Panc1 (cell line): ENCODE results near the gene RING1. TPM values are rescaled to one million over a fixed set of nuclear protein-coding genes. Genes with fewer than 3 reads are reported as not detected.
A peak's percentile ranks its signal among the peaks of the same experiment; 100 is the strongest.

ENCODE experiments used
- ATAC-seq: fragments of 200-7000 bp; cut with Tn5 transposase; 2 replicates; pipeline ENCODE4 v1.9.1; 2020; ENCODE audit warnings: mild to moderate bottlenecking, moderate library complexity
- BruUV-seq: library from RNA; stranded (reverse); fragments of 400-500 nt; replicated peaks from 2 replicates; lab custom pipeline; 2021; lab: Mats Ljungman, UMichigan
- CTCF ChIA-PET: fragments of 300-600 bp; sonication (Branson Sonifier 250); formaldehyde crosslinking; loops from one replicate; lab custom pipeline; 2022; ENCODE audit warnings: antibody characterized with exemption; lab: Charles Lee
- POLR2A ChIA-PET: fragments of 300-600 bp; sonication (Branson Sonifier 250); formaldehyde crosslinking; loops from one replicate; lab custom pipeline; 2022; ENCODE audit warnings: antibody characterized with exemption; lab: Charles Lee
- DNase-seq: peaks from one replicate; pipeline ENCODE4 v3.0.0-alpha.2; 2010; ENCODE audit warnings: low read depth, low spot score
- H3K27ac ChIP-seq: 2 replicates; pipeline ENCODE4 v1.5.1; 2011; ENCODE audit warnings: mild to moderate bottlenecking, low read length, inconsistent platforms
- H3K27me3 ChIP-seq: fragments of 200-500 bp; sonication (Bioruptor generic); 2 replicates; pipeline ENCODE4 v1.6.0; 2014; ENCODE audit warnings: low read length, inconsistent platforms; ENCODE audit not compliant: control insufficient read depth, insufficient read depth
- H3K36me3 ChIP-seq: fragments of 200-500 bp; sonication (Bioruptor generic); 2 replicates; pipeline ENCODE4 v1.5.1; 2014; ENCODE audit warnings: inconsistent platforms, mild to moderate bottlenecking, low read length, moderate library complexity; ENCODE audit not compliant: control insufficient read depth, insufficient read depth
- H3K4me1 ChIP-seq: 2 replicates; pipeline ENCODE4 v1.5.1; 2011; ENCODE audit warnings: inconsistent platforms, mild to moderate bottlenecking, low read length, moderate library complexity; ENCODE audit not compliant: control insufficient read depth, insufficient read depth
- H3K4me3 ChIP-seq, 2 experiments: 2 replicates each; pipeline ENCODE4 v1.5.1; 2011 to 2012; ENCODE audit warnings: low read depth in 2 of 2, low read length in 2 of 2, mild to moderate bottlenecking in 2 of 2, inconsistent platforms in 1 of 2, moderate library complexity in 1 of 2
- H3K9me3 ChIP-seq: fragments of 200-500 bp; sonication (Bioruptor generic); 2 replicates; pipeline ENCODE4 v1.5.1; 2014; ENCODE audit warnings: low read depth, mild to moderate bottlenecking, inconsistent platforms, low read length, moderate library complexity; ENCODE audit not compliant: control insufficient read depth, insufficient read depth
- POLR2AphosphoS5 ChIP-seq: IDR thresholded peaks from 2 replicates; pipeline ENCODE4 v1.6.1; 2012; ENCODE audit warnings: mild to moderate bottlenecking, low read depth, low read length, moderate library complexity
- SIN3A ChIP-seq: IDR thresholded peaks from 2 replicates; pipeline ENCODE4 v1.6.1; 2012; ENCODE audit warnings: low read depth, mild to moderate bottlenecking, low read length, moderate library complexity, borderline replicate concordance; ENCODE audit not compliant: insufficient read depth
- TCF7L2 ChIP-seq: IDR thresholded peaks from 2 replicates; pipeline ENCODE4 v1.6.1; 2011; ENCODE audit warnings: mild to moderate bottlenecking, low read depth, low read length, inconsistent platforms
- in situ Hi-C: cut with HindIII; loops from 2 replicates; pipeline ENCODE4 v1.10.0; 2016; ENCODE audit warnings: low sequenced_read_pairs, low pct_unique_long_range_greater_than_20kb
- intact Hi-C: fragments of 100-400 bp; cut with micrococcal nuclease; formaldehyde crosslinking; loops from one replicate; pipeline ENCODE4 v1.10.0; 2022; ENCODE audit not compliant: unreplicated experiment
- total RNA-seq: library from RNA; stranded (reverse); gene quantifications from one replicate; pipeline ENCODE4 v1.2.1, GENCODE V29; 2021; ENCODE audit not compliant: unreplicated experiment
- TF ChIP-seq, protein P1 (sequence below): fragments of 450-650 bp; IDR thresholded peaks from 2 replicates; pipeline ENCODE4 v1.5.1; 2017; ENCODE audit warnings: mild to moderate bottlenecking
- TF ChIP-seq, protein P2 (sequence below), 2 experiments: IDR thresholded peaks; 2 replicates each; pipeline ENCODE4 v1.6.1; 2011 to 2012; ENCODE audit warnings: low read depth in 2 of 2, control low read depth in 1 of 2, low read length in 1 of 2, mild to moderate bottlenecking in 1 of 2, moderate library complexity in 1 of 2; ENCODE audit not compliant: insufficient read depth in 1 of 2

Gene RING1
- total RNA-seq, 1 experiment from 2014 or later = 33.7 TPM

- no peaks in the 10 kb centered on the region for H3K27me3 ChIP-seq
- H3K27ac ChIP-seq = peak overlapping the region; percentile 93
- peak overlapping the region; percentile 68 to 100 for H3K4me3 ChIP-seq
- H3K4me1 ChIP-seq = peaks cover 52% of the 10 kb centered on the region
- H3K9me3 ChIP-seq = no peaks in the 10 kb centered on the region
- no TSS peak for BruUV-seq
- in situ Hi-C loops (no loop called here), intact Hi-C loops (no loop called here)
- POLR2A ChIA-PET = no interaction called here
- no peak for TF ChIP-seq TCF7L2
- TF ChIP-seq, protein P1, sequence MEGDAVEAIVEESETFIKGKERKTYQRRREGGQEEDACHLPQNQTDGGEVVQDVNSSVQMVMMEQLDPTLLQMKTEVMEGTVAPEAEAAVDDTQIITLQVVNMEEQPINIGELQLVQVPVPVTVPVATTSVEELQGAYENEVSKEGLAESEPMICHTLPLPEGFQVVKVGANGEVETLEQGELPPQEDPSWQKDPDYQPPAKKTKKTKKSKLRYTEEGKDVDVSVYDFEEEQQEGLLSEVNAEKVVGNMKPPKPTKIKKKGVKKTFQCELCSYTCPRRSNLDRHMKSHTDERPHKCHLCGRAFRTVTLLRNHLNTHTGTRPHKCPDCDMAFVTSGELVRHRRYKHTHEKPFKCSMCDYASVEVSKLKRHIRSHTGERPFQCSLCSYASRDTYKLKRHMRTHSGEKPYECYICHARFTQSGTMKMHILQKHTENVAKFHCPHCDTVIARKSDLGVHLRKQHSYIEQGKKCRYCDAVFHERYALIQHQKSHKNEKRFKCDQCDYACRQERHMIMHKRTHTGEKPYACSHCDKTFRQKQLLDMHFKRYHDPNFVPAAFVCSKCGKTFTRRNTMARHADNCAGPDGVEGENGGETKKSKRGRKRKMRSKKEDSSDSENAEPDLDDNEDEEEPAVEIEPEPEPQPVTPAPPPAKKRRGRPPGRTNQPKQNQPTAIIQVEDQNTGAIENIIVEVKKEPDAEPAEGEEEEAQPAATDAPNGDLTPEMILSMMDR = no peak
- TF ChIP-seq, protein P2, sequence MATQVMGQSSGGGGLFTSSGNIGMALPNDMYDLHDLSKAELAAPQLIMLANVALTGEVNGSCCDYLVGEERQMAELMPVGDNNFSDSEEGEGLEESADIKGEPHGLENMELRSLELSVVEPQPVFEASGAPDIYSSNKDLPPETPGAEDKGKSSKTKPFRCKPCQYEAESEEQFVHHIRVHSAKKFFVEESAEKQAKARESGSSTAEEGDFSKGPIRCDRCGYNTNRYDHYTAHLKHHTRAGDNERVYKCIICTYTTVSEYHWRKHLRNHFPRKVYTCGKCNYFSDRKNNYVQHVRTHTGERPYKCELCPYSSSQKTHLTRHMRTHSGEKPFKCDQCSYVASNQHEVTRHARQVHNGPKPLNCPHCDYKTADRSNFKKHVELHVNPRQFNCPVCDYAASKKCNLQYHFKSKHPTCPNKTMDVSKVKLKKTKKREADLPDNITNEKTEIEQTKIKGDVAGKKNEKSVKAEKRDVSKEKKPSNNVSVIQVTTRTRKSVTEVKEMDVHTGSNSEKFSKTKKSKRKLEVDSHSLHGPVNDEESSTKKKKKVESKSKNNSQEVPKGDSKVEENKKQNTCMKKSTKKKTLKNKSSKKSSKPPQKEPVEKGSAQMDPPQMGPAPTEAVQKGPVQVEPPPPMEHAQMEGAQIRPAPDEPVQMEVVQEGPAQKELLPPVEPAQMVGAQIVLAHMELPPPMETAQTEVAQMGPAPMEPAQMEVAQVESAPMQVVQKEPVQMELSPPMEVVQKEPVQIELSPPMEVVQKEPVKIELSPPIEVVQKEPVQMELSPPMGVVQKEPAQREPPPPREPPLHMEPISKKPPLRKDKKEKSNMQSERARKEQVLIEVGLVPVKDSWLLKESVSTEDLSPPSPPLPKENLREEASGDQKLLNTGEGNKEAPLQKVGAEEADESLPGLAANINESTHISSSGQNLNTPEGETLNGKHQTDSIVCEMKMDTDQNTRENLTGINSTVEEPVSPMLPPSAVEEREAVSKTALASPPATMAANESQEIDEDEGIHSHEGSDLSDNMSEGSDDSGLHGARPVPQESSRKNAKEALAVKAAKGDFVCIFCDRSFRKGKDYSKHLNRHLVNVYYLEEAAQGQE (IDR thresholded peaks at IDR 0.05; ENCODE audit: insufficient read depth in 1 of 2, low read depth in 2 of 2, low read length in 1 of 2) = no peak
- no peak for TF ChIP-seq POLR2AphosphoS5
- CTCF ChIA-PET = no interaction called here
- ATAC-seq = no peak
- peaks cover 13% of the 10 kb centered on the region for H3K36me3 ChIP-seq
- no peak for DNase-seq
Observed at GRCh38 chr6:33201935-33202334, 6.4 kb upstream of the RING1 start.

DNA sequence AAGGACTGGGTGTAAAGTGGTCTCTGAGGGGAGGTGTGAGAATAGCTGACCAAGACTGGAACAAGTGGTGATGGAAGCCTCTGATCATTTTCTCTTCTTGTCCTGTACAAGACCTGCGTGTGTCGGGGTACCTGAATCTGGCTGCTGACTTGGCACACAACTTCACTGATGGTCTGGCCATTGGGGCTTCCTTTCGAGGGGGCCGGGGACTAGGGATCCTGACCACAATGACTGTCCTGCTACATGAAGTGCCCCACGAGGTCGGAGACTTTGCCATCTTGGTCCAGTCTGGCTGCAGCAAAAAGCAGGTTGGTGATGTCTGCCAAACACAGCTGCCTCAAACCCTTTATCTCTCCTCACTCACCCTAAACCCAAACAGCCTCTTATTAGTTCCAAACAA, 5.5 kb upstream of the RING1 start:
- Histone ChIP-seq H3K4me1 (peaks cover 48% of the 10 kb centered on the region), H3K4me3 (no peak overlapping the region), H3K36me3 (peaks cover 13% of the 10 kb centered on the region), H3K9me3 (no peaks in the 10 kb centered on the region), H3K27ac (no peak overlapping the region; the same call in 1 of the 2 replicates), H3K27me3 (no peaks in the 10 kb centered on the region)
- ATAC-seq = no peak
- CTCF ChIA-PET = no interaction called here
- in situ Hi-C loops (no loop called here), intact Hi-C loops (no loop called here)
- BruUV-seq = no TSS peak
- no peak for TF ChIP-seq SIN3A
- TF ChIP-seq, protein P2 (IDR thresholded peaks at IDR 0.05; ENCODE audit: insufficient read depth in 1 of 2, low read depth in 2 of 2, low read length in 1 of 2) = no peak
- TF ChIP-seq TCF7L2 = no peak
- no peak for TF ChIP-seq POLR2AphosphoS5
- TF ChIP-seq, protein P1 = no peak
- DNase-seq = no peak
- POLR2A ChIA-PET = interaction anchor here (0.8 kb wide), 1 partner anchor 12 kb away, joined by 3 read pairs; no protein-coding TSS in a partner anchor
